Fibroblast of the aortic adventitia (primary cell): ENCODE data around the gene ITGAL. TPM values are rescaled to one million over a fixed set of nuclear protein-coding genes. Genes with fewer than 3 reads are reported as not detected.
"Not testable (repeated sequence)": the region's sequence is repeated elsewhere in the genome, so short reads cannot be mapped to it uniquely, and the experiment has no call there.

Source experiments
- DNase-seq: peaks from one replicate; pipeline ENCODE4 v3.0.0-alpha.2; 2010; ENCODE audit warnings: low read depth
- H3K4me3 ChIP-seq: 2 replicates; pipeline ENCODE4 v1.5.1; 2011; ENCODE audit warnings: low read depth, mild to moderate bottlenecking, control low read depth, low read length, moderate library complexity
- CTCF ChIP-seq: IDR thresholded peaks from 2 replicates; pipeline ENCODE4 v1.5.1; 2011; ENCODE audit warnings: mild to moderate bottlenecking, low read length, control low read depth, inconsistent platforms; ENCODE audit not compliant: insufficient read depth
- total RNA-seq: library from RNA; depleted of rRNA; stranded (reverse); fragments of >200 nt; gene quantifications from 2 replicates; pipeline ENCODE4 v1.2.3, GENCODE V29; 2012; ENCODE audit warnings: low replicate concordance

ITGAL gene
- total RNA-seq, 1 donor, result not detected

DNA sequence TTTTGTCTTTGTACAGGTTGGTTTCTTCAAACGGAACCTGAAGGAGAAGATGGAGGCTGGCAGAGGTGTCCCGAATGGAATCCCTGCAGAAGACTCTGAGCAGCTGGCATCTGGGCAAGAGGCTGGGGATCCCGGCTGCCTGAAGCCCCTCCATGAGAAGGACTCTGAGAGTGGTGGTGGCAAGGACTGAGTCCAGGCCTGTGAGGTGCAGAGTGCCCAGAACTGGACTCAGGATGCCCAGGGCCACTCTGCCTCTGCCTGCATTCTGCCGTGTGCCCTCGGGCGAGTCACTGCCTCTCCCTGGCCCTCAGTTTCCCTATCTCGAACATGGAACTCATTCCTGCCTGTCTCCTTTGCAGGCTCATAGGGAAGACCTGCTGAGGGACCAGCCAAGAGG lies 48.9 kb downstream of the ITGAL start:
- DNase-seq, result no peak
- TF ChIP-seq CTCF, result no peak
- no peak overlapping the region for H3K4me3 ChIP-seq

DNA sequence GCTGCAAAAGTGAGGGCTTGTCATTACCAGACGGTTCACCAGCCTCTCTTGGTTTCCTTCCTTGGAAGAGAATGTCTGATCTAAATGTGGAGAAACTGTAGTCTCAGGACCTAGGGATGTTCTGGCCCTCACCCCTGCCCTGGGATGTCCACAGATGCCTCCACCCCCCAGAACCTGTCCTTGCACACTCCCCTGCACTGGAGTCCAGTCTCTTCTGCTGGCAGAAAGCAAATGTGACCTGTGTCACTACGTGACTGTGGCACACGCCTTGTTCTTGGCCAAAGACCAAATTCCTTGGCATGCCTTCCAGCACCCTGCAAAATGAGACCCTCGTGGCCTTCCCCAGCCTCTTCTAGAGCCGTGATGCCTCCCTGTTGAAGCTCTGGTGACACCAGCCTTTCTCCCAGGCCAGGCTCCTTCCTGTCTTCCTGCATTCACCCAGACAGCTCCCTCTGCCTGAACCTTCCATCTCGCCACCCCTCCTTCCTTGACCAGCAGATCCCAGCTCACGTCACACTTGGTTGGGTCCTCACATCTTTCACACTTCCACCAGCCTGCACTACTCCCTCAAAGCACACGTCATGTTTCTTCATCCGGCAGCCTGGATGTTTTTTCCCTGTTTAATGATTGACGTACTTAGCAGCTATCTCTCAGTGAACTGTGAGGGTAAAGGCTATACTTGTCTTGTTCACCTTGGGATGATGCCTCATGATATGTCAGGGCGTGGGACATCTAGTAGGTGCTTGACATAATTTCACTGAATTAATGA lies 49.5 kb downstream of the ITGAL start:
- DNase-seq, result no peak
- TF ChIP-seq CTCF, result no peak
- no peak overlapping the region for H3K4me3 ChIP-seq

- not testable (repeated sequence) for DNase-seq, H3K4me3 ChIP-seq
Measured at GRCh38 chr16:30522702-30523463, 50.3 kb downstream of the ITGAL start.

DNA sequence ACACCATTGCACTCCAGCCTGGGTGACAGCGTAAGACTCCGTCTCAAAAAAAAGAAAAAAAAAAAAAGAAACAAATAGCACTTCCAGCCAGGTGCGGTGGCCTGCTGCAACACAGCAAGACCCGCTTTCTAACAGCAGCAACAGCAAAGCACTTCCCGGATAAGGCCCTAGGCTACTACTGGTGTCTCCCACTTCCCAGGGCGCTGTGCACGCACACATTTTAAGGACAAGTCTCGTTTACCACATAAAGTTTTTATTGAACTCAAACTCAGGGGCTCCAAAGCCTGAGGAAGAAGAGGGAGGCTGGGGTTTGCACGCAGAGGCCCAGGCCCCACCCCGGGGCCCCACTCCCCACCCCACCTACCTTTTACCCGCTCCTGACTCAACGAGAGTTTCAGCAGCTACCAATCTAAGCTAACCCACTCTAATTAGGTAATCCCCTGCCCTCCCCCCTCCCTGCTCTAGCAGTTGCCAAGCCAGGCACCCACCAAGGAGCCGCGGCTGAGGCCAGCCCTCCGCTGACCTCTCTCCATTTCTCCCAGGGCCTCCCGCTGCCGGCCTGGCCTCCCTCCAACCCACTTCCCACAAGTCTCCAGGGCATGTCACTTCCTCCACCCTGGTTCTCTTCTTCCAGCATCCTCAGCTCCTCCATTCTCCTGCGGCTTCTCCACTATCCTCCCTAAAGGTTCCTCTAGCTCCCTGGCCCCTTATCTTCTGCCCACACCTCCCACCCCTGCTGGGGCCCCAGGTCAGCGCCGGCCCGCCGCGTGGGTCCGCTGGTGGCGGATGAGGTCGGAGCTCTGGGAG lies 51.4 kb downstream of the ITGAL start:
- no peak for DNase-seq
- TF ChIP-seq CTCF, result no peak
- no peak overlapping the region for H3K4me3 ChIP-seq

DNA sequence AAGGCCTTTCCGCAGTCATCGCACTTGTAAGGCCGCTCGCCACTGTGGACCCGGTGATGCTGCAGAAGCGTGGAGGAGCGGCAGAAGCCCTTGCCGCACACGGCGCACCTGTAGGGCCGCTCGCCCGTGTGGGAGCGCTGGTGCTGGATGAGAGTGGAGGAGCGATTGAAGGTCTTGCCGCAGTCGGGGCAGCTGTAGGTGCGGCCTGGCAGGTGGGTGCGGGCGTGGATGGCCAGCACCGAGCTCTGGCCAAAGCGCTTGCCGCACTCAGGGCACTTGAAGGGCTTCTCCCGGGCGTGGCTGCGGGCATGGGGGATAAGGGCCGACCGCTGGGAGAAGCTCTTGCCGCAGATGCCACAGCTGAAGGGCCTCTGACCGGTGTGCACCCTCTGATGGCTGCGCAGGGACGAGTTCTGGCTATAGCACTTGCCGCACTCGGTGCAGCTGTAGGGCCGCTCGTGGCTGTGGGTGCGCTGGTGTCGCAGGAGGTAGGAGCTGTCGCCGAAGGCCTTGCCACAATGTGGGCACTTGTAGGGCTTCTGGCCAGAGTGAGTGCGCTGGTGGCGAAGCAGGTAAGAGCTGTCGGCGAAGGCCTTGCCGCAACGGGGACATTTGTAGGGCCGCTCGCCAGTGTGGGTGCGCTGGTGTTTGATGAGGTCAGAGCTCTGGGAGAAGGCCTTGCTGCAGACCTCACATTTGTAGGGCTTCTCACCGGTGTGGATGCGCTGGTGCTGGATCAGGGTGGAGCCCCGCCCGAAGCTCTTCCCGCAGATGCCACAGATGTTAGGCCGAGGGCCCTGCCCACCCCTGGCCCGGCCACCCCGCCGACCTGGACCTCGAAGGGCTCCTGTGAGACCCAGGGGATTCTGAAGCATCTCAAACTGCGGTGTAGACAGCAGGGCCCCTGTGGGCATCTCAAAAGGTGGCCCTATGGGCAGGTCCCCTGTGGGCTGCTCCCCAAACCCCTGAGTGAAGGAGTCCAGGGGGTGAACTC lies 52.3 kb downstream of the ITGAL start:
- TF ChIP-seq CTCF, result no peak
- DNase-seq, result no peak
- H3K4me3 ChIP-seq, result no peak overlapping the region

GRCh38 chr16:30525844-30526136 lies 53.2 kb downstream of the ITGAL start:
- no peak for DNase-seq
- H3K4me3 ChIP-seq, result peak overlapping the region; percentile 84
- no peak for TF ChIP-seq CTCF
